ENCODE results near the gene FOXP1.

DNA sequence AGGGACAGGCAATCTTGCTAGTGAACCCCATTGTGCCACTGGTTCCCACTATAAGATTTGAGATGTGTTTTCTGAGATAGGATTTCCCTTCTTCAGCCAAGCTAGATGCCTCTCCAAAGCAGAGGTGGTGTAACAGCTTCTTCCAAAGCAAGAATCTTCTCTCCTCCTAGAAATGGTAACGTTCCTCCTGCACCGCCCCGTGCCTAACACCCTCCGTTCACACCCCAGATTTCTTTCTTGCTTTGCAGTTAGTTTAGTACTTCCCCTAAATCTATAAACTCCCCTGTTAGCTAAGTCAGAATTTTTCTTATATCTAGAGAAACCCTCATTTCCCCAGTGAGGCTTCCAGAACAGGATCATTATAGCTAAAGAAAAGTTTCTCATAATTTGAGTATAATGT lies 653.5 kb downstream of the FOXP1 start:
- TF ChIP-seq CTCF (IDR thresholded peaks at IDR 0.05; ENCODE audit: low read depth, low read length, missing input control) (no peak), JUND (IDR thresholded peaks at IDR 0.05) (no peak), YY1 (IDR thresholded peaks at IDR 0.05) (no peak), ZBTB33 (IDR thresholded peaks at IDR 0.05) (no peak), SP1 (IDR thresholded peaks at IDR 0.05) (no peak), RAD21 (IDR thresholded peaks at IDR 0.05) (no peak), NR2F2 (IDR thresholded peaks at IDR 0.05) (no peak), FOXA1 (IDR thresholded peaks at IDR 0.05) (no peak), MAX (IDR thresholded peaks at IDR 0.05) (no peak), EGR1 (IDR thresholded peaks at IDR 0.05; ENCODE audit: low read depth in 2 of 2) (no peak), GABPA (IDR thresholded peaks at IDR 0.05 in 1 of 2, conservative IDR thresholded peaks at IDR 0.05 in 1 of 2) (no peak), TAF1 (conservative IDR thresholded peaks at IDR 0.05) (no peak), ATF3 (IDR thresholded peaks at IDR 0.05) (no peak)
- TF ChIP-seq, protein P1, sequence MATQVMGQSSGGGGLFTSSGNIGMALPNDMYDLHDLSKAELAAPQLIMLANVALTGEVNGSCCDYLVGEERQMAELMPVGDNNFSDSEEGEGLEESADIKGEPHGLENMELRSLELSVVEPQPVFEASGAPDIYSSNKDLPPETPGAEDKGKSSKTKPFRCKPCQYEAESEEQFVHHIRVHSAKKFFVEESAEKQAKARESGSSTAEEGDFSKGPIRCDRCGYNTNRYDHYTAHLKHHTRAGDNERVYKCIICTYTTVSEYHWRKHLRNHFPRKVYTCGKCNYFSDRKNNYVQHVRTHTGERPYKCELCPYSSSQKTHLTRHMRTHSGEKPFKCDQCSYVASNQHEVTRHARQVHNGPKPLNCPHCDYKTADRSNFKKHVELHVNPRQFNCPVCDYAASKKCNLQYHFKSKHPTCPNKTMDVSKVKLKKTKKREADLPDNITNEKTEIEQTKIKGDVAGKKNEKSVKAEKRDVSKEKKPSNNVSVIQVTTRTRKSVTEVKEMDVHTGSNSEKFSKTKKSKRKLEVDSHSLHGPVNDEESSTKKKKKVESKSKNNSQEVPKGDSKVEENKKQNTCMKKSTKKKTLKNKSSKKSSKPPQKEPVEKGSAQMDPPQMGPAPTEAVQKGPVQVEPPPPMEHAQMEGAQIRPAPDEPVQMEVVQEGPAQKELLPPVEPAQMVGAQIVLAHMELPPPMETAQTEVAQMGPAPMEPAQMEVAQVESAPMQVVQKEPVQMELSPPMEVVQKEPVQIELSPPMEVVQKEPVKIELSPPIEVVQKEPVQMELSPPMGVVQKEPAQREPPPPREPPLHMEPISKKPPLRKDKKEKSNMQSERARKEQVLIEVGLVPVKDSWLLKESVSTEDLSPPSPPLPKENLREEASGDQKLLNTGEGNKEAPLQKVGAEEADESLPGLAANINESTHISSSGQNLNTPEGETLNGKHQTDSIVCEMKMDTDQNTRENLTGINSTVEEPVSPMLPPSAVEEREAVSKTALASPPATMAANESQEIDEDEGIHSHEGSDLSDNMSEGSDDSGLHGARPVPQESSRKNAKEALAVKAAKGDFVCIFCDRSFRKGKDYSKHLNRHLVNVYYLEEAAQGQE (IDR thresholded peaks at IDR 0.05), result no peak
